Astrocyte (in vitro differentiated cells and primary cell): ENCODE measurements around the gene EXD3.

ENCODE experiments used
- EZH2 ChIP-seq: IDR thresholded peaks from 2 replicates; pipeline ENCODE4 v1.6.1; 2012; ENCODE audit warnings: mild to moderate bottlenecking, low read length, inconsistent platforms; ENCODE audit not compliant: insufficient read depth
- TF ChIP-seq, protein P1 (sequence below): IDR thresholded peaks from 2 replicates; pipeline ENCODE4 v1.5.1; 2011; ENCODE audit warnings: low read depth, mild to moderate bottlenecking, inconsistent platforms, low read length, moderate library complexity; ENCODE audit not compliant: insufficient read depth

DNA sequence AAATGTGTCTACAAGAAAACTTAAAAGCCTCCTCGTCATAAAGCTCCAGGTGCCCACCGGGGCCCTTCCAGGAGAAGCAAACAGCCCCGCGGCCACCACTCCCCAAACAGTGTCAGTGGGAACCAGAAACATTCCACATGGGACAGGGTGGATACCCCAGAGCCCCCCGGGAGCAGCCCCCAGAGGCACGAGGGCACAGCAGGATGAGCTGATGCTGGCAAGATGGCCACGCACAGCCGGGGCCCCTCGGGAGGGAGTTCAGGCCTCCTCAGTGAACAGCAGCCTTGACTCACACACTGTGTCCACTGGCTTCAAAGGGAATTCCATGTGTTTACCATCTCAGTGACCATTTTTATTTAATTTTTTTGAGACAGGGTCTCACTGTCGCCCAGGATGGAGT is 10.5 kb downstream of the EXD3 start:
- TF ChIP-seq EZH2 = no peak
- TF ChIP-seq, protein P1, sequence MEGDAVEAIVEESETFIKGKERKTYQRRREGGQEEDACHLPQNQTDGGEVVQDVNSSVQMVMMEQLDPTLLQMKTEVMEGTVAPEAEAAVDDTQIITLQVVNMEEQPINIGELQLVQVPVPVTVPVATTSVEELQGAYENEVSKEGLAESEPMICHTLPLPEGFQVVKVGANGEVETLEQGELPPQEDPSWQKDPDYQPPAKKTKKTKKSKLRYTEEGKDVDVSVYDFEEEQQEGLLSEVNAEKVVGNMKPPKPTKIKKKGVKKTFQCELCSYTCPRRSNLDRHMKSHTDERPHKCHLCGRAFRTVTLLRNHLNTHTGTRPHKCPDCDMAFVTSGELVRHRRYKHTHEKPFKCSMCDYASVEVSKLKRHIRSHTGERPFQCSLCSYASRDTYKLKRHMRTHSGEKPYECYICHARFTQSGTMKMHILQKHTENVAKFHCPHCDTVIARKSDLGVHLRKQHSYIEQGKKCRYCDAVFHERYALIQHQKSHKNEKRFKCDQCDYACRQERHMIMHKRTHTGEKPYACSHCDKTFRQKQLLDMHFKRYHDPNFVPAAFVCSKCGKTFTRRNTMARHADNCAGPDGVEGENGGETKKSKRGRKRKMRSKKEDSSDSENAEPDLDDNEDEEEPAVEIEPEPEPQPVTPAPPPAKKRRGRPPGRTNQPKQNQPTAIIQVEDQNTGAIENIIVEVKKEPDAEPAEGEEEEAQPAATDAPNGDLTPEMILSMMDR = no peak
